HUDEP-2 (cell line): Measurements from ENCODE around the gene TMEM52B.

Source experiments
- DNase-seq, 76 experiments: peaks; one replicate each; lab custom pipeline; 2025; ENCODE audit not compliant: unreplicated experiment in 76 of 76; lab: John Stamatoyannopoulos, UW

Gene TMEM52B

DNA sequence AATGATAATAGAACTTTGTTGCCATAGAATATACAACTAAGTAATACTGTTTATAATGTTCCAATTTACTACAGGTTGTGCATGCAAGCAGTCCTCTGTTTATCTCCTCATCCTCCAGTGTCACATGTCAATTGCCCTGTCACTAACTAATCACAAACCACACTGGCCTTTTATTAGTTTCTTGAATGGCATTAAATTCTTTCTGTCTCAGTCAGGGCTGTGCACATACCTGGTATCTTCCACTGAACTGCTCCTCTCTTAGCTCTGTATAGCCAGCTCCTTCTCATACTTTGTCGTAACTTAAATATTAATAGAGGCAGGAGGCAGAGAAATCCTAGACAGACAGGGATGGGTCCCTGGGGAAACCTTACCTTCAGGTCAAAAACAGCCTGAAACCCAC lies 57.9 kb downstream of the TMEM52B start:
- no peak for DNase-seq

DNA sequence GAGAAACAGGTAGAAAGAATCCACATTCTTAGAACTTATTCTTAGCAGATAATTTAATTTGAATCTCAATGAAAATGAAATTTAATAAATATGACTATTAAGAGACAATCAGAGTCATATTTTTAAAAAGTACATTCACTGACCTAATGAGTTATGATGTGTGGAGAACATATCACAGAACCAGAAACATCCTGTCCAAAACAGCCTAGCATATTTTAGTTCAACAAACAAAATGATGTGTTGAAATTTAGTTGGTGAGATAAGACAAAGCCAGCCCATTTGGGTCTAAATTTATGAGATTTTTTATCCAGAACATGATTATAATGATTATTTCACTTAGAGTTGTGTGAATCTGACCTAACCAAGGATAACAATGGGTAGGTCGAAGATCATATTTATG lies 59.7 kb downstream of the TMEM52B start:
- no peak for DNase-seq

DNA sequence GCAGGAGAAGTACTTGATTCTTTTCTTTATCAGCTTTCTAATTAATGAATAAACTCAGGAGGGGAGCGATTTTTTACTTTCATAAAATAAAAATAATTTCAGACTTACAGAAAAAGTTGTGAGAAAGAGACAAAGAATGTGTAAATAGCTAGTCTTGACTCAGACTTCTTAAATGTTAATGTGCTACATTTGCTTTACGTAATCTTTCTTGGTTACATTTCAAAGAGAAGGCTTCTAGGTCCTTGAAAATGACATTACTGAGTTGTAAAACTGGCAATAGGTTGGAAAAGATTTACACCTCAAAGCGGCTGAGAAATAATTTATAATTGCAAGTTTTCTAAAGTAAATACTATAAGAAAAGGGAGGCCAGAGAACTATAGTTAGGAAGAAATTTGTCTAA lies 62.5 kb downstream of the TMEM52B start:
- DNase-seq: no peak
